Fibroblast of the aortic adventitia (primary cell): ENCODE data around the gene PLXNA2. TPM values are rescaled to one million over a fixed set of nuclear protein-coding genes. Genes with fewer than 3 reads are reported as not detected.

Experiments used
- DNase-seq: peaks from one replicate; pipeline ENCODE4 v3.0.0-alpha.2; 2010; ENCODE audit warnings: low read depth
- H3K4me3 ChIP-seq: 2 replicates; pipeline ENCODE4 v1.5.1; 2011; ENCODE audit warnings: low read depth, mild to moderate bottlenecking, control low read depth, low read length, moderate library complexity
- total RNA-seq: library from RNA; depleted of rRNA; stranded (reverse); fragments of >200 nt; gene quantifications from 2 replicates; pipeline ENCODE4 v1.2.3, GENCODE V29; 2012; ENCODE audit warnings: low replicate concordance
- TF ChIP-seq, protein P1 (sequence below): IDR thresholded peaks from 2 replicates; pipeline ENCODE4 v1.5.1; 2011; ENCODE audit warnings: mild to moderate bottlenecking, low read length, control low read depth, inconsistent platforms; ENCODE audit not compliant: insufficient read depth

PLXNA2 gene
- total RNA-seq, 1 donor = 8.0 TPM

DNA sequence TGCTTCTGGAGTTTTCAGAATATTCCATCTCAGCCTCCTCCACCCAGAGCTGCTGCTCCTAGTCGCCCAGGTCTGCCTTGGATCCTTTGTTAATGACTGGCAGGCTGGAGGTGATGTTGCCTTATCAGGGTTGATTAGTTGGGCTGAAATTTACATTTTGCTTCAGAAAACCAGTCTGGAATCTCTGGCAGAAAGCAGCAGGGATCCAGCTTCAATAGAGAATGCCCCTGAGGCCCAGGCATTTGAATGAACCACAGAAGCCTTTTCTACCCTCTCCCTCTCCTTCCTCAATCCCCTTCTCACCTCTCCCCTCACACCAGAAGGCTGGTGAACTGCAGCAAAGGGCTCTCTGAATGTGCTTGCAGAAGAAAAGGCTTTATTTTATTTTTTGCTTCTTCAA is 83.2 kb downstream of the PLXNA2 start:
- no peak for DNase-seq
- TF ChIP-seq, protein P1, sequence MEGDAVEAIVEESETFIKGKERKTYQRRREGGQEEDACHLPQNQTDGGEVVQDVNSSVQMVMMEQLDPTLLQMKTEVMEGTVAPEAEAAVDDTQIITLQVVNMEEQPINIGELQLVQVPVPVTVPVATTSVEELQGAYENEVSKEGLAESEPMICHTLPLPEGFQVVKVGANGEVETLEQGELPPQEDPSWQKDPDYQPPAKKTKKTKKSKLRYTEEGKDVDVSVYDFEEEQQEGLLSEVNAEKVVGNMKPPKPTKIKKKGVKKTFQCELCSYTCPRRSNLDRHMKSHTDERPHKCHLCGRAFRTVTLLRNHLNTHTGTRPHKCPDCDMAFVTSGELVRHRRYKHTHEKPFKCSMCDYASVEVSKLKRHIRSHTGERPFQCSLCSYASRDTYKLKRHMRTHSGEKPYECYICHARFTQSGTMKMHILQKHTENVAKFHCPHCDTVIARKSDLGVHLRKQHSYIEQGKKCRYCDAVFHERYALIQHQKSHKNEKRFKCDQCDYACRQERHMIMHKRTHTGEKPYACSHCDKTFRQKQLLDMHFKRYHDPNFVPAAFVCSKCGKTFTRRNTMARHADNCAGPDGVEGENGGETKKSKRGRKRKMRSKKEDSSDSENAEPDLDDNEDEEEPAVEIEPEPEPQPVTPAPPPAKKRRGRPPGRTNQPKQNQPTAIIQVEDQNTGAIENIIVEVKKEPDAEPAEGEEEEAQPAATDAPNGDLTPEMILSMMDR = no peak
- no peak overlapping the region for H3K4me3 ChIP-seq

DNA sequence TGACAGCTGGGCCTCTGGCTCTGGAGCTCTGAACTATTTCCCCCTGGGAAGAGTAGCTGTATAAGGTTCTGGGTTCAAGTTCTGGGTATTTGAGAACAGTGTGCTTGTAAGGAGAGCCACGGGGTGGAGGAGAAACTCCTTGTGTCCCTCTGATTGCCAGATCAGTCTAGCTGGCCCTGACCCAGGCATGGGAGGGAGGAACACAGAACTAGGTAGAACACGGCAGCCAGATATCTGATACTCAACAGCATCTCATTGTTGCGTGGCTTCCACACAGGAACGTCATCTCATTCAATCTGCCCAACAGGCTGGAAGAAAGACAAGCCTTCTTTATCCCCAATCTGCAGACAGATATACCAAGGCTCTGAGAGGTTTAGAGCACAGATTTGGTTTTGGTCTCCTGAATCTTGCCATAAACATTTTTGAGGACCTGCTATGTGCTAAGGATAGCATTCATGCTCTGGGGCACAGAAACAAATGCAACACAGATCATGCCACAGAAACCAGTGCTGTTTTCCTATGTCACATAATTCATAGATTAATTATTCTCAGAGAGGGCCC is 83.8 kb downstream of the PLXNA2 start:
- DNase-seq = no peak
- TF ChIP-seq, protein P1 = no peak
- no peak overlapping the region for H3K4me3 ChIP-seq

DNA sequence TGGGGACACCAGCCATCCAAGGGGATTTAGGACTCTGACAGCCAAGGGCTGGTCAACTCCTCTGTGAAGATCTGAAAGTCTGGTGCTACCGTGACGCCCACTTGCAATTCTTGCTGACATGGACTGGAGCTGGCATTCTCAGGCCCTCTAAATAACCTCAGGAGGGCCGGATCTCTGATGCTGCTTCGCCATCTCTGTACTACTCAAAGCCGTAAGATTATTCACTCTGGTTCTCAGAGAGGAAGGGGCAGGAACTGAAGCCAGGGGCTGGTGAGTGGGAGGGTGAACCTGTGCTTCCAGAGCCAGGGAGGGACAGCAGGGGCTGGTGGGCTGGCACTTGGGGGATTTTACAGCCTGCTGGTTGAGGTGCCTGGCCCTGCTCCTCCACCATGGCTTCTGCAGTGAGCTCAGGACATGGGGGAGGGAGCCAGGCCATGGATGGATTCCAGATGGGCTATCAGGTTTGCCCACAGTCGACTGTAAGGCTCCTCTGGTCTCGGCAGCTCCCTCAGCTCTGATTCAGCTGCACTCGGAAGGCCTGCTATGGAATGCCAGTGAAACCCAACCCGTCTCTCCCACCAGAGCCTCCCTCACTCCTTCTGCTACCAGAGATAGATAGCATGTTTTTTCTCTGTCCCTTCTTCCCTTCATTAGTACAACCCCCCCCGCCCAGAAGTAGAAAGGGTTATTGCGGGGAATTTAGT is 84.5 kb downstream of the PLXNA2 start:
- TF ChIP-seq, protein P1 = no peak
- peak; percentile 79 for DNase-seq
- H3K4me3 ChIP-seq = no peak overlapping the region

DNA sequence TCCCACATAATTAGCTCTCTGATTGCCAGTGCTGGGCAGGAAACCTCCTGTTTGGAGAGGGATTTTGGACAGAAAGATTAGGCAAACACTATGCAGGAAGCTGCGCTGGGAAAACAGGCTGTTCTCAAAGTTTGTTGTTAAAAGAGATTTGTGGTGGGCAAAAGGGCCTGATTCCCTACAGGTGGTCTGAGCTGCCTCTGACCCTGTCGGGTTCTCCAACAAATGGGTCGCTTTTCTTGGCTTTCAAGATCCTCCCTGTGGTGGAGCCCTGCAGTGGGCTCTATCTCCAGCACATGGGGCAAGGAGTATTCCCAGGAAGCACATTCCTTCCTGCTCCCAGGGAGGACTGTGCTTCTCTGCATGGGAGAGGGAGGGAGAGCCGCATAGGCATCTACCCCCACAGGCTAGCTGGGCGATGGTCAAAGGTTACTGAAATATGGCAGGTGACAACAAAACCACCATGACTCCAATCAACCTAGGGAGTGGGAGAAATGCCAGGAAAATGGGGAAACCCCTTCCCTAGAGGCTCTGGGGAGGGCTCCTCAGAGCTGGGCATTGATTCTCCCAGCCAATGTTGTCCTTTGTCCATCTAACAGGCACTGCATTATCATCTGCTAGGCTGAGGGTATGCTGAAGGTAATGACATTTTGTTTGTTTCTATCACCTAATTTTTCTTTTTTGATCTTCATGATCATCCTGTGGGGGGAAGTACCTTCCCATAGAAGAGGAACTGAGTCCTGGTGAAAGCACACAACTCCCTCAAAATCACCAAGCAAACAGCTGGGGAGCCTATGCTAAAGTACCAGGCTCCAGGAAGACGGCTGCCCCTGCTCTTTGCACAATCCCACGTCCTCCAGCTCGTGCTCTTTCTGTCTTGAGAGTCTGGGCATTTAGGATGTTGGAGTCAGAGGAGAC is 85.3 kb downstream of the PLXNA2 start:
- TF ChIP-seq, protein P1 = no peak
- no peak overlapping the region for H3K4me3 ChIP-seq
- DNase-seq = no peak

DNA sequence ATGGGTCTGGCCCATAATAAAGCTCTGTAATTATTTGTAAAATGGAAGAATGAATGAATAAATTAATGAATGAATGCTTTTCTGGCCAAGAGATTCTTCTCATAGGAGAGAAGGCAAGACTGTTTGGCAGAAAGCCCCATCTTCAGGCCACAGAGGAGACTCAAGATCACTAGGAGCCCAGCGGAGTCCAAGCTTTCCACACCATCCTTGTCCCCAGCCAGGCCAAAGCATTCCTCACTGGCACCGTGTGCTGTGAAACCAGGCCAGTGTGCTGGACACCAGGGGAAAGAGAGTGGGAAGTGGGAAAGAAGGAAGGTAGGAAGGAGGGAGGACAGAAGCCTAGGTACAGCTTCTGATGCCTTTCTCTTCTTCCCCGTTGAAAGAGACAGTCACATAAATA is 86.4 kb downstream of the PLXNA2 start:
- no peak overlapping the region for H3K4me3 ChIP-seq
- DNase-seq = no peak
- TF ChIP-seq, protein P1 = no peak

DNA sequence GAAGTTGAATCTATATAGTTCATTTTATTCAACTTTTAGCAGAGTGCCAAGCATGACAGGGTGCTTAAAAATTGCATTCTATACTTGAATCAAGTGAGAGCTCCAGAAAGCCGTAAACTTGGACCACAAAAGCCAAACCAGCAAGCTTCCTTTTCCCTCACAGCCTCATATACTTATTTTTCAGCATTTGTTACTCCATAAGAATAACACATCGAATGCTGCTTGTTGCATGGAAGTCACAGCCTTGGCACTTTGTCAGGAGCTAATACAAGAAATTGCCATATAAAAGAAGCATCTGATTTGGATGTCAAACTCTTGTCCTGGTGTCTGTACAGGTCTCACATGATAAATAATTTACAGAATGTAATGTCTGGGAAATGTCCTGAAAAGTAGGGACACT is 87.4 kb downstream of the PLXNA2 start:
- DNase-seq = no peak

More for the DNA sequence above, 87.4 kb downstream of the PLXNA2 start:
- H3K4me3 ChIP-seq = no peak overlapping the region
- TF ChIP-seq, protein P1 = no peak
